SU-DHL-6 (cell line): ENCODE results near the gene PARVA.

Source experiments
- H2AFZ ChIP-seq: fragments of 200-600 bp; sonication (generic); 2 replicates; pipeline ENCODE4 v1.6.1; 2014; ENCODE audit warnings: low read depth, mild to moderate bottlenecking, moderate library complexity, mixed read lengths, antibody characterized with exemption, low read length; ENCODE audit not compliant: severe bottlenecking
- H3F3A ChIP-seq: fragments of 200-600 bp; shearing (Covaris generic); 2 replicates; pipeline ENCODE4 v1.6.0; 2016; ENCODE audit warnings: antibody characterized with exemption, mild to moderate bottlenecking; ENCODE audit not compliant: insufficient read depth
- H3K27ac ChIP-seq: fragments of 200-600 bp; sonication (generic); 2 replicates; pipeline ENCODE4 v1.5.1; 2016; ENCODE audit warnings: low read depth, mild to moderate bottlenecking, low read length, moderate library complexity, mixed read lengths
- H3K27me3 ChIP-seq: fragments of 200-600 bp; sonication (generic), shearing (Covaris generic); 2 replicates; pipeline ENCODE4 v1.6.0; 2014; ENCODE audit warnings: mild to moderate bottlenecking, low read length
- H3K36me3 ChIP-seq: fragments of 200-600 bp; sonication (generic); 2 replicates; pipeline ENCODE4 v1.6.1; 2014; ENCODE audit warnings: mild to moderate bottlenecking, low read length, mixed read lengths
- H3K4me2 ChIP-seq: fragments of 300-600, 200-600 bp; shearing (Covaris generic), sonication (generic); 2 replicates; pipeline ENCODE4 v1.6.0; 2014; ENCODE audit warnings: low read length, low read depth, mild to moderate bottlenecking; ENCODE audit not compliant: poor library complexity, severe bottlenecking
- H3K4me3 ChIP-seq: fragments of 200-600 bp; sonication (generic); 2 replicates; pipeline ENCODE4 v1.5.1; 2014; ENCODE audit warnings: antibody characterized with exemption, low read length, mild to moderate bottlenecking, mixed read lengths; ENCODE audit not compliant: insufficient read depth, poor library complexity, severe bottlenecking
- H3K79me2 ChIP-seq: fragments of 200-600 bp; sonication (generic); 2 replicates; pipeline ENCODE4 v1.6.1; 2014; ENCODE audit warnings: mild to moderate bottlenecking, low read length, moderate library complexity; ENCODE audit not compliant: insufficient read depth
- H3K9ac ChIP-seq: fragments of 200-600 bp; sonication (generic); 2 replicates; pipeline ENCODE4 v1.7.0; 2014; ENCODE audit warnings: mild to moderate bottlenecking, low read length
- H3K9me2 ChIP-seq: fragments of 200-600 bp; sonication (generic); replicated peaks from 2 replicates; pipeline ENCODE4 v1.6.1; 2014; ENCODE audit warnings: low read length; ENCODE audit not compliant: insufficient read depth
- H3K9me3 ChIP-seq: fragments of 200-600 bp; sonication (generic); 2 replicates; pipeline ENCODE4 v1.6.1; 2014; ENCODE audit warnings: low read length, mixed read lengths; ENCODE audit not compliant: insufficient read depth
- H4K20me1 ChIP-seq: fragments of 200-600 bp; sonication (generic); 2 replicates; pipeline ENCODE4 v1.6.1; 2014; ENCODE audit warnings: low read depth, mild to moderate bottlenecking, antibody characterized with exemption, low read length, moderate library complexity, mixed read lengths
- EZH2phosphoT487 ChIP-seq: fragments of 200-600 bp; sonication (generic), shearing (Covaris generic); conservative IDR thresholded peaks from 2 replicates; pipeline ENCODE4 v1.6.1; 2018; ENCODE audit warnings: mild to moderate bottlenecking, antibody characterized with exemption, low read length, moderate library complexity, mixed read lengths
- TF ChIP-seq, protein P1 (sequence below): fragments of 200-600 bp; sonication (generic); IDR thresholded peaks from one replicate; pipeline ENCODE4 v1.5.1; 2017; ENCODE audit warnings: antibody characterized with exemption, mild to moderate bottlenecking, low read length, moderate library complexity; ENCODE audit not compliant: insufficient read depth, poor library complexity, severe bottlenecking

The PARVA gene

DNA sequence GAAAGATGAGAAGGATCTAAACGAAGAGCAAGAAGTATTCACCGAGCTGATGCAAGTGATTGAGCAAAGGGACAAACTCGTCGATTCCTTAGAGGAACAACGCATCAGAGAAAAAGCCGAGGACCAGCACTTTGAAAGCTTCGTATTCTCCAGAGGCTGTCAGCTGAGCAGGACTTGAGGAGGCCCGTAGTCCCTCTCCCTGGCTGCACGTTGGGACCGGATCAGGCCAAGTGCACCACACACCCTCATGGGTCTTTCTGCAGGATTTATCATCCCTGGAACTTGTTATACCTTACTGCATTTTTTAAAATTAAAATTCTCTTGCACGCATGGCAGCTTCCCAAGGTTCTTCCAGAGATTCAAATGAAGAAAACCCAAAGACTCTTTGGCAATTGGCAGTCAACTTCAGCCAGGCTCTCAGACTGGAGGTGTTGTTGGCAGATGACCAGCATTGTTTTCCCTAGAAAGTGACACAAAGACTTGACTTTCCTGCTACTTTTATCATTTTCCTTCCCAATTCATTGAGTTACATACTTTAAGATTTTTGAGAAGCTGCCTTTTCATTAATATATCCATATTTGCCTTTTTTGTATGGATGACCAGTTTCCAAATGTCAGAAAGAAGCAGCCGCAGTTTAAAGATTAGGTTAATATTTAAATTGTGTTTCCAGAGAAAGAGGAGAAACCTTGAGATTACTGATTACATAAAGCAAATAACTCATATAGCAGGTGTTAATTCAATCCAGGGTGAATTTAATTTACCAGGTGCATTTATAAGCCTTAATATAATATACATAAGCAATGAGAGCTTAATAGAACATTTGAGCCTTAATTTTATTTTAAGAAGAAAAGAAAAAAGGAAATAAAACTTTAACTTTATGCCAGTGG is 18.8 kb upstream of the PARVA start:
- H3K9me2 ChIP-seq, result no peaks in the 10 kb centered on the region
- no peak overlapping the region for H2AFZ ChIP-seq
- H3K9ac ChIP-seq, result no peak overlapping the region
- TF ChIP-seq, protein P1, sequence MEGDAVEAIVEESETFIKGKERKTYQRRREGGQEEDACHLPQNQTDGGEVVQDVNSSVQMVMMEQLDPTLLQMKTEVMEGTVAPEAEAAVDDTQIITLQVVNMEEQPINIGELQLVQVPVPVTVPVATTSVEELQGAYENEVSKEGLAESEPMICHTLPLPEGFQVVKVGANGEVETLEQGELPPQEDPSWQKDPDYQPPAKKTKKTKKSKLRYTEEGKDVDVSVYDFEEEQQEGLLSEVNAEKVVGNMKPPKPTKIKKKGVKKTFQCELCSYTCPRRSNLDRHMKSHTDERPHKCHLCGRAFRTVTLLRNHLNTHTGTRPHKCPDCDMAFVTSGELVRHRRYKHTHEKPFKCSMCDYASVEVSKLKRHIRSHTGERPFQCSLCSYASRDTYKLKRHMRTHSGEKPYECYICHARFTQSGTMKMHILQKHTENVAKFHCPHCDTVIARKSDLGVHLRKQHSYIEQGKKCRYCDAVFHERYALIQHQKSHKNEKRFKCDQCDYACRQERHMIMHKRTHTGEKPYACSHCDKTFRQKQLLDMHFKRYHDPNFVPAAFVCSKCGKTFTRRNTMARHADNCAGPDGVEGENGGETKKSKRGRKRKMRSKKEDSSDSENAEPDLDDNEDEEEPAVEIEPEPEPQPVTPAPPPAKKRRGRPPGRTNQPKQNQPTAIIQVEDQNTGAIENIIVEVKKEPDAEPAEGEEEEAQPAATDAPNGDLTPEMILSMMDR, result no peak
- TF ChIP-seq EZH2phosphoT487, result no peak
- no peaks in the 10 kb centered on the region for H3K79me2 ChIP-seq
- no peaks in the 10 kb centered on the region for H3K36me3 ChIP-seq
- H3K27me3 ChIP-seq, result no peaks in the 10 kb centered on the region
- no peaks in the 10 kb centered on the region for H4K20me1 ChIP-seq
- H3F3A ChIP-seq, result no peaks in the 10 kb centered on the region
- H3K27ac ChIP-seq, result no peak overlapping the region
- no peaks in the 10 kb centered on the region for H3K9me3 ChIP-seq
- no peak overlapping the region for H3K4me3 ChIP-seq
- no peak overlapping the region for H3K4me2 ChIP-seq

DNA sequence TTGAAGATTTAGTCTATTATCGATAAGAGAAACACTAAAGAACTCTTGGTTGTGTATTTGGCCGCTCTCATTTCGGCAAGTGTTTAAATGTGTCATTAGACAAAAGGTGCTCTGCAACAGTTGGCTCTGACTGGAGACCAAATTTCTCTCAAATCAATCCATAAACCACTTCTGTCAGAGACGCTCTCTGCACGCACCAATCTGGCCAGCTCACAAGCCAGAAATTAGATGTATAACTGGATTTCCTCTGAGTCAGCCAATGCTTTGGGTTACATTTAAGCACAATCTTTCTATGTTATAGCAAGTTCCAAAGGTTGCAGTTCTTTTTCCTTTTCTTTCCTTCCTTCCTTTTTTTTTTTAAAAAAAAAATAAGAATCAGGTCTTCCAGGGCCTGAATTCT is 17.6 kb upstream of the PARVA start:
- H3K9ac ChIP-seq, result no peak overlapping the region
- no peak overlapping the region for H2AFZ ChIP-seq
- no peak overlapping the region for H3K4me3 ChIP-seq

DNA sequence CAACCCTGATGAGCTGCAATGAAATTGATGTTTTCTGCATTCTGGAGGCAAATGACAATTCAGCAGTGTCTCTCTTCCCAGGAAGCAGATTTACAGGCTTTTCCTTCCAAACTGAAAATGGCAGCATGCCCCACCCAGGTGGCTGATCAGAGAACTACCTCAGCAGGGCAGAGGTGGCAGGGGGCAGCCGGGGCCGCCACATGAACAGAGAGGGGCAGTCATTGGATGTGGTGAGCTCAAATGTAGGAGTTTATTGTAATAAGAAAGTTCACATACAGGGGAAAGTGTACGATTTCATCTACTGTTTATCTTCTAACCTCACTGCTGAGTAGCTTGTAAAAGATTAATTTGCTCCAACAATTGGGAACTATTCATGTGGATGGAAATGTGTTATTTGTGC is 15.7 kb upstream of the PARVA start:
- TF ChIP-seq EZH2phosphoT487, result no peak
- H3K9me3 ChIP-seq, result no peaks in the 10 kb centered on the region

More for the DNA sequence above, 17.6 kb upstream of the PARVA start:
- Histone ChIP-seq H3K79me2 (no peaks in the 10 kb centered on the region), H4K20me1 (no peaks in the 10 kb centered on the region), H3K9me3 (no peaks in the 10 kb centered on the region), H3K36me3 (no peaks in the 10 kb centered on the region), H3K4me2 (no peak overlapping the region), H3K27ac (no peak overlapping the region), H3K9me2 (no peaks in the 10 kb centered on the region), H3F3A (no peaks in the 10 kb centered on the region), H3K27me3 (no peaks in the 10 kb centered on the region)
- TF ChIP-seq, protein P1, result no peak
- TF ChIP-seq EZH2phosphoT487, result no peak

DNA sequence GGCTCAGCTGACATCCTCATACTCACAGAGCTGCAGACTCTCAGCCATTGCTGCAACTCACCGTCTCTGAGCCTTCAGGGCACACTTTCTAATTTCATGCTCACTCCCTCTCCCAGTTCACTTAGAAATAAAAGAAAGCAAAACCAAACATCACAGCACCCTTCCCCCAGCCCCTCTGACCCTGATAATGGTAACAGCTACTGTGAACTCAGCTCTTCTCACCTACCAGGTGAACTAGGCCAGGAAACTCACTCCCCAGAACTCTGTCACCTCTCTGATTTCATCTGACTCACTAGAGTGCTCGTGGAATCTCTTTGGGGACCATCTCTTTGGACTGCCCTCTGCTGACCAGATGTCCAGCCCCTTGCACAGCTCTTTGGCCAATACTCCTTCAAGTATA is 14.5 kb upstream of the PARVA start:
- Histone ChIP-seq H3K79me2 (no peaks in the 10 kb centered on the region), H3K4me2 (no peak overlapping the region), H3F3A (no peaks in the 10 kb centered on the region), H3K9me3 (no peaks in the 10 kb centered on the region), H3K36me3 (no peaks in the 10 kb centered on the region), H2AFZ (no peak overlapping the region), H4K20me1 (no peaks in the 10 kb centered on the region), H3K4me3 (no peak overlapping the region), H3K9me2 (no peaks in the 10 kb centered on the region), H3K27ac (no peak overlapping the region), H3K9ac (no peak overlapping the region), H3K27me3 (no peaks in the 10 kb centered on the region)
- no peak for TF ChIP-seq EZH2phosphoT487
- TF ChIP-seq, protein P1, result no peak

More for the DNA sequence above, 15.7 kb upstream of the PARVA start:
- Histone ChIP-seq H3K36me3 (no peaks in the 10 kb centered on the region), H3F3A (no peaks in the 10 kb centered on the region), H3K9me2 (no peaks in the 10 kb centered on the region), H3K9ac (no peak overlapping the region), H3K4me2 (no peak overlapping the region), H3K27ac (no peak overlapping the region), H3K4me3 (no peak overlapping the region), H3K79me2 (no peaks in the 10 kb centered on the region), H4K20me1 (no peaks in the 10 kb centered on the region), H2AFZ (no peak overlapping the region), H3K27me3 (no peaks in the 10 kb centered on the region)
